CD14-positive monocyte (primary cell): ENCODE results near the gene CNGB1. TPM values are rescaled to one million over a fixed set of nuclear protein-coding genes. Genes with fewer than 3 reads are reported as not detected.

Experiments
- DNase-seq, 3 donors: peaks; one replicate each; pipeline ENCODE4 v3.0.0-alpha.2; 2011 to 2022
- H2AFZ ChIP-seq: 2 replicates; pipeline ENCODE4 v1.6.0; 2012; ENCODE audit warnings: mild to moderate bottlenecking, low read depth, low read length, inconsistent platforms; ENCODE audit not compliant: insufficient read depth, poor library complexity, severe bottlenecking
- H3K27ac ChIP-seq, 2 donors: 1 replicate in 1 of 2; 2 replicates in 1 of 2; pipeline ENCODE4 v1.5.1; 2012 to 2013; ENCODE audit warnings: low read length in 2 of 2, control low read depth in 1 of 2, inconsistent platforms in 1 of 2, low read depth in 1 of 2, mild to moderate bottlenecking in 1 of 2
- H3K27me3 ChIP-seq, 2 donors: one replicate each; pipeline versions ENCODE4 v1.6.0 to v1.6.1; 2011 to 2013; ENCODE audit warnings: low read length in 2 of 2; ENCODE audit not compliant: control insufficient read depth in 2 of 2, insufficient read depth in 2 of 2
- H3K36me3 ChIP-seq, 2 donors: replicated peaks in 1 of 2; 1 replicate in 1 of 2; 2 replicates in 1 of 2; pipeline versions ENCODE4 v1.5.1 to v1.6.1; 2012 to 2013; ENCODE audit warnings: low read length in 2 of 2, control low read depth in 1 of 2, inconsistent platforms in 1 of 2, mild to moderate bottlenecking in 1 of 2; ENCODE audit not compliant: insufficient read depth in 2 of 2, control insufficient read depth in 1 of 2
- H3K4me1 ChIP-seq, 2 donors: 1 replicate in 1 of 2; 2 replicates in 1 of 2; pipeline versions ENCODE4 v1.5.1 to v1.6.1; 2012 to 2013; ENCODE audit warnings: low read length in 2 of 2, control low read depth in 1 of 2, inconsistent platforms in 1 of 2, mild to moderate bottlenecking in 1 of 2, moderate library complexity in 1 of 2; ENCODE audit not compliant: insufficient read depth in 2 of 2, control insufficient read depth in 1 of 2
- H3K4me2 ChIP-seq: replicated peaks from 2 replicates; pipeline ENCODE3; 2012; ENCODE audit warnings: low read length, moderate library complexity, mild to moderate bottlenecking; ENCODE audit not compliant: poor library complexity, severe bottlenecking; ENCODE audit errors: extremely low read depth
- H3K4me3 ChIP-seq, 3 experiments: fragments of 200-600 bp in 1 of 3; sonication (generic) in 1 of 3; replicated peaks in 1 of 3; 1 replicate in 2 of 3; 2 replicates in 1 of 3; pipeline ENCODE4 v1.5.1; 2011 to 2013; ENCODE audit warnings: low read length in 3 of 3, mild to moderate bottlenecking in 3 of 3, control low read depth in 2 of 3, low read depth in 2 of 3, inconsistent platforms in 1 of 3, moderate library complexity in 1 of 3
- H3K79me2 ChIP-seq: 2 replicates; pipeline ENCODE4 v1.6.0; 2012; ENCODE audit warnings: mild to moderate bottlenecking, control low read depth, inconsistent platforms, low read length, moderate library complexity; ENCODE audit not compliant: insufficient read depth
- H3K9ac ChIP-seq: 2 replicates; pipeline ENCODE4 v1.6.0; 2017; ENCODE audit warnings: low read length, mild to moderate bottlenecking; ENCODE audit not compliant: insufficient read depth, poor library complexity, severe bottlenecking
- H3K9me3 ChIP-seq, 2 donors: replicated peaks in 1 of 2; 1 replicate in 1 of 2; 2 replicates in 1 of 2; pipeline versions ENCODE4 v1.5.1 to v1.6.1; 2012 to 2013; ENCODE audit warnings: low read length in 2 of 2, control low read depth in 1 of 2; ENCODE audit not compliant: control insufficient read depth in 1 of 2, insufficient read depth in 1 of 2
- H4K20me1 ChIP-seq: 2 replicates; pipeline ENCODE4 v1.6.0; 2012; ENCODE audit warnings: mild to moderate bottlenecking, low read length, control low read depth, moderate library complexity; ENCODE audit not compliant: insufficient read depth
- H3K27ac Mint-ChIP-seq, 7 donors: one replicate each; pipeline ENCODE4 v1.8.0; 2020; ENCODE audit warnings: mild to moderate bottlenecking in 7 of 7, mixed read lengths in 7 of 7, moderate library complexity in 6 of 7, inconsistent platforms in 2 of 7
- H3K27me3 Mint-ChIP-seq, 3 donors: one replicate each; pipeline ENCODE4 v1.8.0; 2021 to 2022; ENCODE audit warnings: low read depth in 3 of 3, mild to moderate bottlenecking in 3 of 3, mixed read lengths in 3 of 3, moderate library complexity in 3 of 3, inconsistent platforms in 1 of 3
- H3K36me3 Mint-ChIP-seq, 2 donors: one replicate each; pipeline ENCODE4 v1.8.0; 2020; ENCODE audit warnings: mixed read lengths in 2 of 2, inconsistent platforms in 1 of 2, mild to moderate bottlenecking in 1 of 2
- H3K4me1 Mint-ChIP-seq: one replicate; pipeline ENCODE4 v1.8.0; 2020; ENCODE audit warnings: mild to moderate bottlenecking, mixed read lengths
- H3K4me3 Mint-ChIP-seq, 2 donors: one replicate each; pipeline ENCODE4 v1.8.0; 2020; ENCODE audit warnings: mild to moderate bottlenecking in 2 of 2, mixed read lengths in 2 of 2, moderate library complexity in 1 of 2
- H3K9me3 Mint-ChIP-seq, 7 donors: one replicate each; pipeline ENCODE4 v1.8.0; 2020 to 2022; ENCODE audit warnings: mixed read lengths in 7 of 7, mild to moderate bottlenecking in 6 of 7, moderate library complexity in 6 of 7, inconsistent platforms in 2 of 7
- WGBS: methylation state at CpG from one replicate; pipeline ENCODE4 v1.1.5; 2013; ENCODE audit warnings: missing lambda C conversion rate; ENCODE audit not compliant: insufficient coverage; 5-methylcytosine and 5-hydroxymethylcytosine counted together
- intact Hi-C, 2 donors: fragments of 100-400 bp; cut with micrococcal nuclease; formaldehyde crosslinking; loops; one replicate each; pipeline versions ENCODE4 v1.15.0 to v1.15.1; 2023
- polyA plus RNA-seq, 3 donors: library from polyadenylated mRNA; depleted of rRNA in 1 of 3; unstranded in 2 of 3; stranded (reverse) in 1 of 3; fragments of 300-500 nt in 2 of 3; fragments of >200 nt in 1 of 3; fragmentation: Illumina TruSeq in 2 of 3; gene quantifications; 1 replicate in 2 of 3; 2 replicates in 1 of 3; pipeline ENCODE4 v1.2.3, GENCODE V29; 2012 to 2021
- TF ChIP-seq, protein P1 (sequence below): fragments of 200-600 bp; IDR thresholded peaks from one replicate; pipeline ENCODE4 v1.8.0; 2022; ENCODE audit warnings: antibody characterized with exemption, mild to moderate bottlenecking

CNGB1 gene
- polyA plus RNA-seq, 3 donors: not detected

DNA sequence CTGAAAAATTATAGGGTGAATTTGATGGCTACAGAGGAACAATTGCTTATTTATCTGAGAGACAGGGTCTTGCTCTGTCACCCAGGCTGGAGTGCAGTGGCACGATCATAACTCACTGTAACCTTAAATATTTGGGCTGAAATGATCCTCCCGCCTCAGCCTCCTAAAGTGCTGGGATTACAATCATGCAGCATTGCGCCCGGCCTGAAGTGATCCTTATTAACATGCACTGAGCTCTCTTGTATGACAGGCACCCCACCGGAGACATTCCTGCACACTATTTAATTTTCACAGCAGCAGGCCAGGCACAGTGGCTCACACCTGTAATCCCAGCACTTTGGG lies 77.7 kb downstream of the CNGB1 start:
- no peaks in the 10 kb centered on the region for H3K79me2 ChIP-seq
- H3K27ac ChIP-seq: peak overlapping the region; percentile 85 to 98
- peak overlapping the region; percentile 70 for H3K9ac ChIP-seq
- no peaks in the 10 kb centered on the region for H4K20me1 ChIP-seq
- peaks cover 58% of the 10 kb centered on the region for H3K4me1 Mint-ChIP-seq
- intact Hi-C loops: loop anchor here (5.0 kb wide), 2 partner anchors 91 to 109 kb away; partner anchors contain the start of genes KIFC3 (in 1 of the 2), USB1 (in 1 of the 2) and ZNF319 (in 1 of the 2)
- H3K9me3 Mint-ChIP-seq: peaks cover 0 to 3% (median 0%) of the 10 kb centered on the region in 7 donors
- peak overlapping the region; percentile 92 to 98 (median 96) for H3K27ac Mint-ChIP-seq
- H3K36me3 Mint-ChIP-seq: no peaks in the 10 kb centered on the region
- H3K9me3 ChIP-seq: no peaks in the 10 kb centered on the region
- TF ChIP-seq, protein P1, sequence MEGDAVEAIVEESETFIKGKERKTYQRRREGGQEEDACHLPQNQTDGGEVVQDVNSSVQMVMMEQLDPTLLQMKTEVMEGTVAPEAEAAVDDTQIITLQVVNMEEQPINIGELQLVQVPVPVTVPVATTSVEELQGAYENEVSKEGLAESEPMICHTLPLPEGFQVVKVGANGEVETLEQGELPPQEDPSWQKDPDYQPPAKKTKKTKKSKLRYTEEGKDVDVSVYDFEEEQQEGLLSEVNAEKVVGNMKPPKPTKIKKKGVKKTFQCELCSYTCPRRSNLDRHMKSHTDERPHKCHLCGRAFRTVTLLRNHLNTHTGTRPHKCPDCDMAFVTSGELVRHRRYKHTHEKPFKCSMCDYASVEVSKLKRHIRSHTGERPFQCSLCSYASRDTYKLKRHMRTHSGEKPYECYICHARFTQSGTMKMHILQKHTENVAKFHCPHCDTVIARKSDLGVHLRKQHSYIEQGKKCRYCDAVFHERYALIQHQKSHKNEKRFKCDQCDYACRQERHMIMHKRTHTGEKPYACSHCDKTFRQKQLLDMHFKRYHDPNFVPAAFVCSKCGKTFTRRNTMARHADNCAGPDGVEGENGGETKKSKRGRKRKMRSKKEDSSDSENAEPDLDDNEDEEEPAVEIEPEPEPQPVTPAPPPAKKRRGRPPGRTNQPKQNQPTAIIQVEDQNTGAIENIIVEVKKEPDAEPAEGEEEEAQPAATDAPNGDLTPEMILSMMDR: no peak
- peaks cover 49 to 53% of the 10 kb centered on the region in 2 donors for H3K4me1 ChIP-seq
- H3K4me3 Mint-ChIP-seq: peak overlapping the region; percentile 28 to 88
- DNase-seq: no peak
- no peaks in the 10 kb centered on the region for H3K27me3 ChIP-seq
- no peaks in the 10 kb centered on the region for H3K36me3 ChIP-seq
- peak overlapping the region in 1 of 3 experiments; percentile 60 for H3K4me3 ChIP-seq
- peaks cover 0 to 2% (median 0%) of the 10 kb centered on the region in 3 donors for H3K27me3 Mint-ChIP-seq
- peak overlapping the region; percentile 65 for H3K4me2 ChIP-seq
- peak overlapping the region; percentile 64 for H2AFZ ChIP-seq
- 85% methylated on average over 4 of the region's 5 CpGs for WGBS

DNA sequence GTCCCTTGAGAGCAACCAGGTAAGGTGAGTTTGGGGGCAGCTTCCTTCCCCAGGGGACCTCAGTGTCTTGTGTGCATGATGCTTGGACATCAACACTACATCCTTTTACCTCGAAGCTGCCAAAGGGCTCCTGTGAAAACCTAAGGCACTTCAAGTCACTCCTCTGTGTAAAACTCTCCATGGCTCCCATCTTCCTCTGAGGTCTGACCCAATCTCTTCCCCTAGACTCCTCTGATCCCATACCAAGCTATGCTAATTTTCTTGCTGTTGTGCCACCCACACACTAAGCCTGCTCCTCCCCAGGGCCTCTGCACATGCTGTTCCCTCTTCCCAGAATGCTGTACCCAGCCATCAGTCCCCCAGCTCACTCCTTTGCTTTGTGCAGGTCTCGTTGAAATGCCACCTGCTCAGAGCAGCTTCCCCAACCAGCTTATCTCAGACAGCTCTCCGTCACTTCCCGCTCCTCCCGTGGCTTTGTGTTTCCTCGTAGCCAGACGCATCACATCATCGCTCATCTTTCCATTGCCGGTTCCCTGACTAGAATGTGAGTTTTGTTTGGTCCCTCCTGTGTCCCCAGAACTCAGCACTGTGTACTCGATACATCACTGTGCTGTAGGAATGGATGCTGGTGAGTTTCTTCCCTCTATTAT lies 78.4 kb downstream of the CNGB1 start:
- TF ChIP-seq, protein P1: no peak
- H3K27ac ChIP-seq: peak overlapping the region; percentile 85 to 98
- H3K79me2 ChIP-seq: no peaks in the 10 kb centered on the region
- H3K36me3 ChIP-seq: no peaks in the 10 kb centered on the region
- H3K36me3 Mint-ChIP-seq: no peaks in the 10 kb centered on the region
- H2AFZ ChIP-seq: peak overlapping the region; percentile 23
- peak; percentile 71 to 74 (median 73) for DNase-seq
- peak overlapping the region; percentile 12 to 88 for H3K4me3 Mint-ChIP-seq
- peak overlapping the region; percentile 65 for H3K4me2 ChIP-seq
- H3K4me3 ChIP-seq: peak overlapping the region in 1 of 3 experiments; percentile 60
- H4K20me1 ChIP-seq: no peaks in the 10 kb centered on the region
- peak overlapping the region; percentile 92 to 98 (median 96) for H3K27ac Mint-ChIP-seq
- peaks cover 58% of the 10 kb centered on the region for H3K4me1 Mint-ChIP-seq
- no peaks in the 10 kb centered on the region for H3K9me3 ChIP-seq
- H3K27me3 Mint-ChIP-seq: peaks cover 0 to 2% (median 0%) of the 10 kb centered on the region in 3 donors
- H3K27me3 ChIP-seq: no peaks in the 10 kb centered on the region
- H3K9ac ChIP-seq: peak overlapping the region; percentile 70
- peaks cover 49 to 53% of the 10 kb centered on the region in 2 donors for H3K4me1 ChIP-seq
- intact Hi-C loops: loop anchor here (5.0 kb wide), 2 partner anchors 90 to 110 kb away; partner anchors contain the start of genes KIFC3 (in 1 of the 2), USB1 (in 1 of the 2) and ZNF319 (in 1 of the 2)
- 50% methylated on average over 2 of the region's 10 CpGs for whole genome bisulfite sequencing
- peaks cover 0 to 3% (median 0%) of the 10 kb centered on the region in 7 donors for H3K9me3 Mint-ChIP-seq
